ENCODE data around the gene PSMB5. TPM values are rescaled to one million over a fixed set of nuclear protein-coding genes. Genes with fewer than 3 reads are reported as not detected.

Gene PSMB5
- polyA plus RNA-seq, 1 experiment: 304 TPM

DNA sequence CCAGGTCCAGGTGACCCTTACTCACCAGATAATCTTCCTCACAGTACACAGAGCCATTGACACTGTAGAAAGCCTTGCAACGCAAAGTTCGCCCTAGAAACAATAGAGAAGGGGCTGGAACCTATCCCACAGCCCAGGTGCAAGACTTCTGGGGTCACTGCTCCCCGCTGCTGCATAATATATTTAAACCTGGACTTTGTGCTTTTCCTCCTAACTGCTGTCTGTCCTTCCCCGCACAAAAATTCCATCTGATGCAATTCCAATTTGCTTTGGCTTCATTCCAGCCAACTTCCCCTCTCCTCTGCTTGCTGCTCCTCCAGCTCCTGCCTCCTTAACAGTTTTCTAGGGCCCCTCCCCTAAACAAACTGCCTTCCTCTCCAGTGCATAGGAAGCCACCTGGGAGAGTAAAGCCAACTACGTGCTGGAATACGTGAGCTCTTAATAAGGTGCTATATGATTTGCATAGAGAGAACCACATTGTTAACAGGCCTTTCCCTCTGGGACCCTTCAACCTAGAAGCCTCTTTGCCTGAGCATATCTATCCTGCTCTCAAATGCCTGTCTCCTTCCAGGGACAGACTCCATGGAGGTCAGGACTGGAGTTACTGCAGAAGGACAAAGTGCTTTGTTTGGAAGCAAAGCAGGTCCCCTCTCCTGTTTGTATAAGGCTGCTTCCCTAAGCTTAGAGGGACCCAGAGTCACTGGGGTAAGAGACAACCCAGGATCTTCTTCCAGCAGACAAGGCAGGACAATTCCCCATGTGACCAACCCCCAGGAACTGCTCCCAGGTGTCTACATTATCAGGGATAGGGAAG, 57.9 kb downstream of the PSMB5 start:
- Histone ChIP-seq H3K27me3 (ENCODE audit: control insufficient read depth, insufficient read depth, low read length) (no peaks in the 10 kb centered on the region), H3K36me3 (ENCODE audit: control insufficient read depth, insufficient read depth, low read length) (peaks cover 30% of the 10 kb centered on the region), H3K4me3 (ENCODE audit: low read depth, low read length) (no peak overlapping the region)
- CTCF ChIA-PET: interaction anchor here (0.7 to 7.4 kb wide), 21 partner anchors 9 to 323 kb away, joined by 3 to 93 read pairs (median 4); partner anchors contain the start of genes ACIN1, CDH24, PRMT5 and PSMB11
- POLR2A ChIA-PET: no interaction called here
- TF ChIP-seq, protein P1, sequence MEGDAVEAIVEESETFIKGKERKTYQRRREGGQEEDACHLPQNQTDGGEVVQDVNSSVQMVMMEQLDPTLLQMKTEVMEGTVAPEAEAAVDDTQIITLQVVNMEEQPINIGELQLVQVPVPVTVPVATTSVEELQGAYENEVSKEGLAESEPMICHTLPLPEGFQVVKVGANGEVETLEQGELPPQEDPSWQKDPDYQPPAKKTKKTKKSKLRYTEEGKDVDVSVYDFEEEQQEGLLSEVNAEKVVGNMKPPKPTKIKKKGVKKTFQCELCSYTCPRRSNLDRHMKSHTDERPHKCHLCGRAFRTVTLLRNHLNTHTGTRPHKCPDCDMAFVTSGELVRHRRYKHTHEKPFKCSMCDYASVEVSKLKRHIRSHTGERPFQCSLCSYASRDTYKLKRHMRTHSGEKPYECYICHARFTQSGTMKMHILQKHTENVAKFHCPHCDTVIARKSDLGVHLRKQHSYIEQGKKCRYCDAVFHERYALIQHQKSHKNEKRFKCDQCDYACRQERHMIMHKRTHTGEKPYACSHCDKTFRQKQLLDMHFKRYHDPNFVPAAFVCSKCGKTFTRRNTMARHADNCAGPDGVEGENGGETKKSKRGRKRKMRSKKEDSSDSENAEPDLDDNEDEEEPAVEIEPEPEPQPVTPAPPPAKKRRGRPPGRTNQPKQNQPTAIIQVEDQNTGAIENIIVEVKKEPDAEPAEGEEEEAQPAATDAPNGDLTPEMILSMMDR (IDR thresholded peaks at IDR 0.05; ENCODE audit: insufficient read depth, low read depth, low read length): no peak
- no peak for DNase-seq (ENCODE audit: low read depth)

Other genes with a start within 250 kb of the PSMB5 start
- 7.5 and 9.4 TPM in 2 replicates for gene SLC7A7, start 219.5 kb downstream of the PSMB5 start, polyA plus RNA-seq (2011; rRNA removed)
- 66.7 and 78.6 TPM in 2 replicates for gene MRPL52, start 205.0 kb downstream of the PSMB5 start, polyA plus RNA-seq (2011; rRNA removed)
- 327 and 592 TPM in 2 replicates for gene MMP14, start 198.3 kb downstream of the PSMB5 start, polyA plus RNA-seq (2011; rRNA removed)
- 124 and 308 TPM in 2 replicates for gene LRP10, start 163.2 kb downstream of the PSMB5 start, polyA plus RNA-seq (2011; rRNA removed)
- gene REM2, start 151.7 kb downstream of the PSMB5 start, polyA plus RNA-seq (2011; rRNA removed): 0.05 and 0.10 TPM in 2 replicates
- 54.1 and 60.9 TPM in 2 replicates for gene RBM23, start 115.8 kb downstream of the PSMB5 start, polyA plus RNA-seq (2011; rRNA removed)
- gene PRMT5, start 105.5 kb downstream of the PSMB5 start, polyA plus RNA-seq (2011; rRNA removed): 128 and 152 TPM in 2 replicates
- gene HAUS4, start 77.8 kb downstream of the PSMB5 start, polyA plus RNA-seq (2011; rRNA removed): 23.5 and 26.4 TPM in 2 replicates
- 94.7 and 109 TPM in 2 replicates for gene AJUBA, start 52.3 kb downstream of the PSMB5 start, polyA plus RNA-seq (2011; rRNA removed)
- 9.1 and 14.7 TPM in 2 replicates for gene C14orf93, start 24.8 kb downstream of the PSMB5 start, polyA plus RNA-seq (2011; rRNA removed)
- not detected in 2 replicates for gene PSMB11, start 7.3 kb upstream of the PSMB5 start, polyA plus RNA-seq (2011; rRNA removed)
- gene CDH24, start 22.6 kb upstream of the PSMB5 start, polyA plus RNA-seq (2011; rRNA removed): 9.0 and 14.8 TPM in 2 replicates
- 120 and 123 TPM in 2 replicates for gene ACIN1, start 60.2 kb upstream of the PSMB5 start, polyA plus RNA-seq (2011; rRNA removed)
- 104 and 112 TPM in 2 replicates for gene C14orf119, start 60.6 kb upstream of the PSMB5 start, polyA plus RNA-seq (2011; rRNA removed)
- 0.05 and 0.07 TPM in 2 replicates for gene CIROP, start 70.1 kb upstream of the PSMB5 start, polyA plus RNA-seq (2011; rRNA removed)
- gene CEBPE, start 84.4 kb upstream of the PSMB5 start, polyA plus RNA-seq (2011; rRNA removed): not detected in 2 replicates
- 2.8 and 4.6 TPM in 2 replicates for gene SLC7A8, start 148.8 kb upstream of the PSMB5 start, polyA plus RNA-seq (2011; rRNA removed)
- gene RNF212B, start 203.0 kb upstream of the PSMB5 start, polyA plus RNA-seq (2011; rRNA removed): not detected in 2 replicates